RKO (cell line): ENCODE results near the gene IQSEC3.

Experiments used
- DNase-seq: peaks from one replicate; pipeline ENCODE4 v3.0.0-alpha.2; 2016; ENCODE audit warnings: low spot score

The IQSEC3 gene

GRCh38 chr12:163406-163986 is 96.9 kb downstream of the IQSEC3 start:
- no peak for DNase-seq

GRCh38 chr12:164207-164606 is 97.6 kb downstream of the IQSEC3 start:
- no peak for DNase-seq

GRCh38 chr12:165862-166368 is 99.3 kb downstream of the IQSEC3 start:
- no peak for DNase-seq

GRCh38 chr12:166425-167075 is 100.0 kb downstream of the IQSEC3 start:
- no peak for DNase-seq

GRCh38 chr12:167959-168600 is 101.5 kb downstream of the IQSEC3 start:
- no peak for DNase-seq

GRCh38 chr12:168763-169525 is 102.4 kb downstream of the IQSEC3 start:
- no peak for DNase-seq

- no peak for DNase-seq
Observed at GRCh38 chr12:169528-170370, 103.2 kb downstream of the IQSEC3 start.

- DNase-seq = no peak
Observed at GRCh38 chr12:170371-171225, 104.0 kb downstream of the IQSEC3 start.

GRCh38 chr12:171276-171675 is 104.7 kb downstream of the IQSEC3 start:
- DNase-seq = no peak

- peak; percentile 15 for DNase-seq
Observed at GRCh38 chr12:171743-172676, 105.4 kb downstream of the IQSEC3 start.

GRCh38 chr12:172732-173161 is 106.2 kb downstream of the IQSEC3 start:
- no peak for DNase-seq

GRCh38 chr12:174124-174523 is 107.6 kb downstream of the IQSEC3 start:
- DNase-seq = no peak

GRCh38 chr12:174596-174995 is 108.0 kb downstream of the IQSEC3 start:
- DNase-seq = no peak

GRCh38 chr12:175250-175649 is 108.7 kb downstream of the IQSEC3 start:
- no peak for DNase-seq

GRCh38 chr12:175759-176158 is 109.2 kb downstream of the IQSEC3 start:
- no peak for DNase-seq

- peak; percentile 10 for DNase-seq
Observed at GRCh38 chr12:176321-177181, 110.0 kb downstream of the IQSEC3 start.

- no peak for DNase-seq
Observed at GRCh38 chr12:177336-177979, 110.9 kb downstream of the IQSEC3 start.
